A673 (cell line): ENCODE results near the gene BLID. TPM values are rescaled to one million over a fixed set of nuclear protein-coding genes. Genes with fewer than 3 reads are reported as not detected.

Source experiments
- BruUV-seq: library from RNA; stranded (reverse); fragments of 400-500 nt; replicated peaks from 2 replicates; lab custom pipeline; 2021; lab: Mats Ljungman, UMichigan
- CTCF ChIA-PET: fragments of 300-600 bp; sonication (Branson Sonifier 250); formaldehyde crosslinking; loops from one replicate; lab custom pipeline; 2022; ENCODE audit warnings: antibody characterized with exemption; lab: Charles Lee
- POLR2A ChIA-PET: fragments of 300-600 bp; sonication (Branson Sonifier 250); formaldehyde crosslinking; loops from one replicate; lab custom pipeline; 2022; ENCODE audit warnings: antibody characterized with exemption; ENCODE audit not compliant: low non-redundant PET; lab: Charles Lee
- DNase-seq: peaks from one replicate; pipeline ENCODE4 v3.0.0-alpha.2; 2015; ENCODE audit warnings: low spot score
- H3K27ac ChIP-seq: fragments of 200-600 bp; sonication (generic); 2 replicates; pipeline ENCODE4 v1.5.1; 2016; ENCODE audit warnings: mixed run types, low read depth, mild to moderate bottlenecking, mixed read lengths, antibody characterized with exemption, low read length; ENCODE audit not compliant: poor library complexity, severe bottlenecking
- H3K27me3 ChIP-seq: fragments of 200-600 bp; sonication (generic); replicated peaks from 2 replicates; pipeline ENCODE4 v1.6.1; 2017; ENCODE audit warnings: mixed run types, low read depth, mild to moderate bottlenecking, mixed read lengths, antibody characterized with exemption, low read length; ENCODE audit not compliant: insufficient read depth, poor library complexity
- H3K36me3 ChIP-seq: fragments of 200-600 bp; sonication (generic); 2 replicates; pipeline ENCODE4 v1.6.1; 2016; ENCODE audit warnings: mixed run types, mild to moderate bottlenecking, mixed read lengths, antibody characterized with exemption, low read length; ENCODE audit not compliant: insufficient read depth, poor library complexity, severe bottlenecking
- H3K4me1 ChIP-seq: fragments of 200-600 bp; sonication (generic); 2 replicates; pipeline ENCODE4 v1.6.1; 2017; ENCODE audit warnings: mixed run types, mild to moderate bottlenecking, mixed read lengths, antibody characterized with exemption, low read length; ENCODE audit not compliant: insufficient read depth, poor library complexity, severe bottlenecking
- H3K4me3 ChIP-seq: fragments of 200-600 bp; sonication (generic); 2 replicates; pipeline ENCODE4 v1.5.1; 2016; ENCODE audit warnings: low read depth, mixed run types, mild to moderate bottlenecking, mixed read lengths, low read length; ENCODE audit not compliant: poor library complexity, severe bottlenecking
- H3K9me3 ChIP-seq: fragments of 200-600 bp; sonication (generic); 2 replicates; pipeline ENCODE4 v1.6.1; 2016; ENCODE audit warnings: mixed run types, low read depth, mild to moderate bottlenecking, mixed read lengths, antibody characterized with exemption, low read length; ENCODE audit not compliant: poor library complexity, severe bottlenecking
- CTCF ChIP-seq: fragments of 300-800, 200-600 bp; sonication (generic); conservative IDR thresholded peaks from 2 replicates; pipeline ENCODE4 v1.5.1; 2017; ENCODE audit warnings: low read depth, mild to moderate bottlenecking, antibody characterized with exemption, low read length, moderate library complexity, mixed read lengths
- EZH2 ChIP-seq: fragments of 200-600 bp; sonication (generic); IDR thresholded peaks from 2 replicates; pipeline ENCODE4 v1.6.1; 2017; ENCODE audit warnings: borderline replicate concordance, low read depth, mild to moderate bottlenecking, mixed read lengths, antibody characterized with exemption, low read length; ENCODE audit not compliant: poor library complexity, severe bottlenecking
- intact Hi-C: fragments of 100-400 bp; cut with micrococcal nuclease; formaldehyde crosslinking; loops from one replicate; pipeline ENCODE4 v1.10.0; 2022; ENCODE audit not compliant: unreplicated experiment
- total RNA-seq: library from RNA; stranded (reverse); gene quantifications from 2 replicates; pipeline ENCODE4 v1.2.3, GENCODE V29; 2021

The BLID gene
- total RNA-seq, 1 experiment from 2014 or later: 0.82 TPM

DNA sequence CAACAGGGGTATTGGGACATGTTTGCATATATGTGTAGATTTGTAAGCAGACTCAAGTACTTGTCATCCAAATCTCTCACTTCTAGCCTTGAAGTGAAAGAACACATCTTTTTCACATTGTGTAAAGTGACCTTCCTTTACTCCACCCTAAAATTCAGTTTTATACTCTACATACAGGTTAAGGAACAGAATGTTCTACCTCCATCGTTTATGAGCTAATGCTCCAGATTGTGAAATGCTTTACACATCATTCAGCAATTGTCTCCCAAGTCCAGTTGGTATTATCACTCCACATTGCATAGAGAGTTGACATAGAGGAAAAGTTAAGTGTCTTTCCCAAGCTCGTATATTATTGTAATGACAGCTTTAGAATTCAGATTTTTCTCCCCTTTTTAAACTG lies 46.1 kb upstream of the BLID start:
- intact Hi-C loops: no loop called here
- TF ChIP-seq EZH2 (no peak), CTCF (no peak)
- Histone ChIP-seq H3K27ac (no peak overlapping the region), H3K36me3 (no peaks in the 10 kb centered on the region), H3K9me3 (no peaks in the 10 kb centered on the region), H3K4me1 (peaks cover 26% of the 10 kb centered on the region), H3K4me3 (no peak overlapping the region), H3K27me3 (no peaks in the 10 kb centered on the region)
- BruUV-seq: no TSS peak
- ChIA-PET CTCF (no interaction called here), POLR2A (no interaction called here)
- no peak for DNase-seq

GRCh38 chr11:122160841-122161590 lies 45.0 kb upstream of the BLID start:
- no TSS peak for BruUV-seq
- TF ChIP-seq CTCF (no peak), EZH2 (no peak)

GRCh38 chr11:122159861-122160260 lies 43.8 kb upstream of the BLID start:
- no peak for TF ChIP-seq EZH2
- TF ChIP-seq CTCF: no peak
- no peak overlapping the region for H3K4me3 ChIP-seq
- H3K27ac ChIP-seq: peak overlapping the region; percentile 81
- H3K9me3 ChIP-seq: no peaks in the 10 kb centered on the region
- H3K27me3 ChIP-seq: no peaks in the 10 kb centered on the region
- H3K36me3 ChIP-seq: no peaks in the 10 kb centered on the region
- intact Hi-C loops: loop anchor here (5.0 kb wide), 2 partner anchors 42 to 53 kb away; no protein-coding TSS in a partner anchor
- no TSS peak for BruUV-seq
- peaks cover 32% of the 10 kb centered on the region for H3K4me1 ChIP-seq
- ChIA-PET POLR2A (no interaction called here), CTCF (interaction anchor here (0.9 kb wide), 1 partner anchor 59 kb away, joined by 3 read pairs; no protein-coding TSS in a partner anchor)
- no peak for DNase-seq

More at GRCh38 chr11:122160841-122161590, 45.0 kb upstream of the BLID start:
- Histone ChIP-seq H3K36me3 (no peaks in the 10 kb centered on the region), H3K4me1 (peaks cover 25% of the 10 kb centered on the region), H3K4me3 (no peak overlapping the region), H3K9me3 (no peaks in the 10 kb centered on the region), H3K27ac (no peak overlapping the region), H3K27me3 (no peaks in the 10 kb centered on the region)
- intact Hi-C loops: no loop called here
- DNase-seq: no peak
- ChIA-PET CTCF (no interaction called here), POLR2A (interaction anchor here (0.7 kb wide), 1 partner anchor 468 kb away, joined by 5 read pairs; no protein-coding TSS in a partner anchor)
